Mesendoderm (in vitro differentiated cells): ENCODE results near the gene BSDC1.

Source experiments
- DNase-seq: peaks from one replicate; pipeline ENCODE4 v3.0.0; 2013
- H2AK5ac ChIP-seq: 2 replicates; pipeline ENCODE4 v1.6.1; 2013; ENCODE audit warnings: low read length, inconsistent platforms
- H2BK120ac ChIP-seq: 2 replicates; pipeline ENCODE4 v1.6.1; 2013; ENCODE audit warnings: low read depth, mild to moderate bottlenecking, low read length, moderate library complexity, mixed read lengths
- H2BK15ac ChIP-seq: replicated peaks from 2 replicates; pipeline ENCODE4 v1.6.1; 2013; ENCODE audit warnings: low read depth, mild to moderate bottlenecking, moderate library complexity
- H2BK5ac ChIP-seq: 2 replicates; pipeline ENCODE4 v1.6.1; 2013; ENCODE audit warnings: low read length, inconsistent platforms
- H3K18ac ChIP-seq: 2 replicates; pipeline ENCODE4 v1.6.1; 2013; ENCODE audit warnings: mild to moderate bottlenecking, low read length, mixed read lengths
- H3K23ac ChIP-seq: one replicate; pipeline ENCODE4 v1.6.1; 2013; ENCODE audit warnings: low read length
- H3K27ac ChIP-seq: 2 replicates; pipeline ENCODE4 v1.5.1; 2013; ENCODE audit warnings: low read depth, mild to moderate bottlenecking, inconsistent platforms, low read length, moderate library complexity
- H3K27me3 ChIP-seq: 2 replicates; pipeline ENCODE4 v1.6.1; 2013; ENCODE audit warnings: low read length, control low read depth, mild to moderate bottlenecking, inconsistent platforms; ENCODE audit not compliant: insufficient read depth, poor library complexity
- H3K36me3 ChIP-seq: 2 replicates; pipeline ENCODE4 v1.6.1; 2013; ENCODE audit warnings: low read length, inconsistent platforms; ENCODE audit not compliant: control insufficient read depth, insufficient read depth
- H3K4ac ChIP-seq: one replicate; pipeline ENCODE4 v1.6.1; 2013; ENCODE audit warnings: low read depth, mild to moderate bottlenecking, low read length, moderate library complexity
- H3K4me1 ChIP-seq: 2 replicates; pipeline ENCODE4 v1.6.1; 2013; ENCODE audit warnings: low read depth, low read length, inconsistent platforms; ENCODE audit not compliant: control insufficient read depth
- H3K4me2 ChIP-seq: 2 replicates; pipeline ENCODE4 v1.6.1; 2013; ENCODE audit warnings: low read length
- H3K4me3 ChIP-seq: 2 replicates; pipeline ENCODE4 v1.5.1; 2013; ENCODE audit warnings: mild to moderate bottlenecking, low read length
- H3K56ac ChIP-seq: one replicate; pipeline ENCODE4 v1.6.1; 2013; ENCODE audit warnings: low read length
- H3K79me1 ChIP-seq: 2 replicates; pipeline ENCODE4 v1.6.1; 2013; ENCODE audit warnings: low read length, inconsistent platforms
- H3K79me2 ChIP-seq: 2 replicates; pipeline ENCODE4 v1.6.1; 2013; ENCODE audit warnings: mild to moderate bottlenecking, low read length; ENCODE audit not compliant: control insufficient read depth, insufficient read depth
- H3K9ac ChIP-seq: 2 replicates; pipeline ENCODE4 v1.6.1; 2013; ENCODE audit warnings: low read length, inconsistent platforms
- H4K5ac ChIP-seq: one replicate; pipeline ENCODE4 v1.6.1; 2013; ENCODE audit warnings: low read length
- H4K8ac ChIP-seq: one replicate; pipeline ENCODE4 v1.6.1; 2013; ENCODE audit warnings: low read depth, mild to moderate bottlenecking, control low read depth, low read length, moderate library complexity
- WGBS: extraction: QIAGEN DNeasy Blood & Tissue Kit; methylation state at CpG from one replicate; pipeline ENCODE4 v1.1.7; 2013; ENCODE audit warnings: low lambda C conversion rate, missing lambda C conversion rate; ENCODE audit not compliant: insufficient coverage; ENCODE audit errors: extremely low coverage; 5-methylcytosine and 5-hydroxymethylcytosine counted together

Gene BSDC1

GRCh38 chr1:32341186-32341757, 53.0 kb downstream of the BSDC1 start:
- no peak overlapping the region for H3K4me3 ChIP-seq
- no peak overlapping the region for H3K9ac ChIP-seq
- WGBS = no CpG with 5 or more reads among the region's 11 CpGs
- no peak overlapping the region for H3K27ac ChIP-seq
- no peak overlapping the region for H2BK15ac ChIP-seq
- no peak overlapping the region for H2AK5ac ChIP-seq
- no peak overlapping the region for H3K4ac ChIP-seq
- H4K8ac ChIP-seq = no peak overlapping the region
- no peaks in the 10 kb centered on the region for H3K79me1 ChIP-seq
- no peaks in the 10 kb centered on the region for H3K36me3 ChIP-seq
- DNase-seq = no peak
- H3K79me2 ChIP-seq = no peaks in the 10 kb centered on the region
- peaks cover 5% of the 10 kb centered on the region for H3K4me1 ChIP-seq
- no peak overlapping the region for H3K23ac ChIP-seq
- no peaks in the 10 kb centered on the region for H3K27me3 ChIP-seq
- no peak overlapping the region for H2BK5ac ChIP-seq
- H3K4me2 ChIP-seq = no peak overlapping the region
- H3K18ac ChIP-seq = no peak overlapping the region
- H2BK120ac ChIP-seq = no peak overlapping the region
- no peak overlapping the region for H3K56ac ChIP-seq
- H4K5ac ChIP-seq = no peak overlapping the region

- Histone ChIP-seq H2BK5ac (no peak overlapping the region), H3K79me1 (peaks cover 2% of the 10 kb centered on the region), H3K56ac (no peak overlapping the region), H3K27ac (no peak overlapping the region), H2AK5ac (no peak overlapping the region), H3K79me2 (peaks cover 13% of the 10 kb centered on the region), H4K8ac (no peak overlapping the region), H3K4me1 (peaks cover 5% of the 10 kb centered on the region), H2BK15ac (no peak overlapping the region), H3K4me3 (no peak overlapping the region), H3K4me2 (no peak overlapping the region), H3K23ac (peak overlapping the region; percentile 80), H3K27me3 (no peaks in the 10 kb centered on the region), H3K9ac (no peak overlapping the region), H3K36me3 (no peaks in the 10 kb centered on the region), H2BK120ac (no peak overlapping the region), H4K5ac (no peak overlapping the region), H3K4ac (no peak overlapping the region), H3K18ac (no peak overlapping the region)
- no CpG with 5 or more reads among the region's 5 CpGs for WGBS
- no peak for DNase-seq
Measured at GRCh38 chr1:32339363-32339978, 54.8 kb downstream of the BSDC1 start.

GRCh38 chr1:32338637-32339145, 55.5 kb downstream of the BSDC1 start:
- H3K27ac ChIP-seq = no peak overlapping the region

DNA sequence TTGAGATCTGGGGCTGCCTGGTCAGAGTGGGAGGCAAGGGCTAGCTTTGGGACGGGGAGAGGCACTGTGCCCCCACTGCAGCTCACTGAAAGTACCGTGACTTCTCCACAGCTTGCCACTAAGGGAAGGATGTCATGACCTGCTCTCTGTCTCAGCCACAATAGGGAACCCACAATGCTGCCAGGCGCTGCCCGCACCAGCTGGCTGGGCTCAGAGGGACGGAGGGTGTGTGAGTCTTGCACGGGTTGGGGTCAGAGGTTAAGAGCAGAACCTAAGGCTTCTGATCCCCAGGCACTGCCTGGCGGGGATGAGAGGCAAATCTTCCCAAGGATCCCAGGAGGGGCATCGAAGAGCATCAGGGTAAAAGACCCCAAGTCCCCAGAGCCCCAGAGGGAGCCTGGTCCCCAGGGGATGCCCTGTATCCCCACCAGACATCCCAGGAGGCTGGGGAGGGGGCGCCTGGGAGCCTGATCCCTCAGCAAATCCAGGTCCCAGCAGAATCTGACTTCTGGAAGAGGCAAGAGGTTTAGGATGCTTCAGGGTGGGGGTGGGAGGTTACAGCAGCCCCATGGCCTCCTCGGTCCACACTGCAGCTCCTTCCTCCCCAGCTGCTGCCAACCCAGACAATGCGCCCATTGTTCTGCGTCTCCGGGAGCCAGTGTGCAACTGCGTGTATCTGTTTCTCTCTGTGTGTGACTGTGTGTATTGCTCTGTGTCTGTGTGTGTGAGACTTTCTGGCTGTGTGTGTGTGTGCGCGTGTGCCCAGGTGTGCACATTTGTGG, 56.2 kb downstream of the BSDC1 start:
- H2BK5ac ChIP-seq = no peak overlapping the region
- H3K18ac ChIP-seq = no peak overlapping the region
- H3K23ac ChIP-seq = no peak overlapping the region
- H3K4me1 ChIP-seq = peaks cover 10% of the 10 kb centered on the region
- DNase-seq = no peak
- peaks cover 12% of the 10 kb centered on the region for H3K79me1 ChIP-seq
- no peak overlapping the region for H3K4me3 ChIP-seq
- no peak overlapping the region for H3K4ac ChIP-seq
- H3K27ac ChIP-seq = no peak overlapping the region
- H4K5ac ChIP-seq = no peak overlapping the region
- no CpG with 5 or more reads among the region's 16 CpGs for WGBS
- H3K79me2 ChIP-seq = peaks cover 24% of the 10 kb centered on the region
- H2BK120ac ChIP-seq = no peak overlapping the region
- peaks cover 3% of the 10 kb centered on the region for H3K36me3 ChIP-seq
- H4K8ac ChIP-seq = no peak overlapping the region
- no peak overlapping the region for H2BK15ac ChIP-seq
- H3K9ac ChIP-seq = no peak overlapping the region
- peak overlapping the region; percentile 25 for H3K56ac ChIP-seq
- no peak overlapping the region for H2AK5ac ChIP-seq
- no peaks in the 10 kb centered on the region for H3K27me3 ChIP-seq
- H3K4me2 ChIP-seq = no peak overlapping the region

More at GRCh38 chr1:32338637-32339145, 55.5 kb downstream of the BSDC1 start:
- H3K9ac ChIP-seq = no peak overlapping the region
- H3K36me3 ChIP-seq = peaks cover 3% of the 10 kb centered on the region
- peaks cover 8% of the 10 kb centered on the region for H3K79me1 ChIP-seq
- no peak overlapping the region for H3K18ac ChIP-seq
- H3K23ac ChIP-seq = no peak overlapping the region
- WGBS = no CpG with 5 or more reads among the region's 14 CpGs
- H3K4me1 ChIP-seq = peaks cover 8% of the 10 kb centered on the region
- no peak overlapping the region for H4K5ac ChIP-seq
- no peak overlapping the region for H2BK15ac ChIP-seq
- no peak overlapping the region for H2BK5ac ChIP-seq
- no peak overlapping the region for H3K56ac ChIP-seq
- no peak overlapping the region for H2BK120ac ChIP-seq
- no peak overlapping the region for H3K4me3 ChIP-seq
- no peak overlapping the region for H3K4ac ChIP-seq
- no peak for DNase-seq
- no peak overlapping the region for H3K4me2 ChIP-seq
- no peak overlapping the region for H4K8ac ChIP-seq
- H3K27me3 ChIP-seq = no peaks in the 10 kb centered on the region
- H3K79me2 ChIP-seq = peaks cover 20% of the 10 kb centered on the region
- no peak overlapping the region for H2AK5ac ChIP-seq

DNA sequence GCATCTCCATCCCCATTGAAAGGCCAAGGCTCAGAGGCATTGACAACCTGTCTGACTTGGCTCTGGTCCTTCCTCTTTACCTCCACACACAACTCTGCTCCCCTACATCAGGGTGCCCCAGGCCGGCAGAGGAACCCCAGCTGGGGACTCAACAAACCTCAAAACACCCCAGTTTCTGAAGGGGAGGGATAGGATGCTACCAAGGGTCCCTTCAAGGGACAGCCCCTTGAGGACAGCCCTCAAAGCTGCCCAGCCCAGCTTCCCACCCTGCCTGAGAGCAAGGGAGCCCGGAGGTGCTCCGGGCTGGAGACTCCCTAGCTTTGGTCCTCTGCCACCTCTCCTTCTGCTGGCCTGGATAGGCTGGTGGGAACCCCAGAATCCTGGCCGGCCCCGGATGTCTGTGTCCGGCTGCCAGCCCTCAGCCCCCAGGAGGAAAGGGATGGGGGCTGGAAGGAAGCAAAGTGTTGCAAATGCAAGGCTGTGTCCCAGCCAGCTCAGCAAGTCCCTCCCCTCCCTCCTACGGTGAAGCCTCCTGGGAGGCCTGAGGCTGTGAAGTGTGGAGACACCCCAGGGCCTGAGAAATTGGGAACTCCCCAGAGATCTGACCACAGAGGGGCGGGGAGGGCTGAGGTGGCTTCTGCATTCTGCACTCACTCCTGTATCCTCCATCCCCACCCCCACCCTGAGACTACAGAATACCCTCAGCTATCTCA, 57.1 kb downstream of the BSDC1 start:
- peak overlapping the region; percentile 78 for H3K56ac ChIP-seq

More for the DNA sequence above, 57.1 kb downstream of the BSDC1 start:
- Histone ChIP-seq H4K8ac (no peak overlapping the region), H3K36me3 (peaks cover 3% of the 10 kb centered on the region), H3K79me1 (peaks cover 12% of the 10 kb centered on the region), H3K18ac (no peak overlapping the region), H2BK5ac (no peak overlapping the region), H2BK120ac (no peak overlapping the region), H3K27me3 (no peaks in the 10 kb centered on the region), H3K27ac (no peak overlapping the region), H3K4me2 (no peak overlapping the region), H2AK5ac (no peak overlapping the region), H3K23ac (peak overlapping the region; percentile 29), H2BK15ac (no peak overlapping the region), H3K4me3 (no peak overlapping the region), H3K4me1 (peaks cover 10% of the 10 kb centered on the region), H3K4ac (no peak overlapping the region), H3K79me2 (peaks cover 24% of the 10 kb centered on the region), H4K5ac (no peak overlapping the region), H3K9ac (peak overlapping the region; percentile 70)
- no peak for DNase-seq
- WGBS = no CpG with 5 or more reads among the region's 8 CpGs
